Calu3 (cell line): Measurements from ENCODE around the gene GMPPA. TPM values are rescaled to one million over a fixed set of nuclear protein-coding genes. Genes with fewer than 3 reads are reported as not detected.
A peak's percentile ranks its signal among the peaks of the same experiment; 100 is the strongest.

ENCODE experiments used
- BruUV-seq: library from RNA; stranded (reverse); fragments of 400-500 nt; replicated peaks from 2 replicates; lab custom pipeline; 2021; lab: Mats Ljungman, UMichigan
- CTCF ChIA-PET: fragments of 300-600 bp; sonication (Branson Sonifier 250); formaldehyde crosslinking; loops from one replicate; lab custom pipeline; 2022; ENCODE audit warnings: antibody characterized with exemption; lab: Charles Lee
- DNase-seq: peaks from one replicate; pipeline ENCODE4 v3.0.0; 2022
- H3K27ac Mint-ChIP-seq: one replicate; pipeline ENCODE4 v1.8.0; 2022; ENCODE audit warnings: mixed read lengths; ENCODE audit not compliant: unreplicated experiment
- H3K27me3 Mint-ChIP-seq: one replicate; pipeline ENCODE4 v1.8.0; 2022; ENCODE audit warnings: mixed read lengths; ENCODE audit not compliant: unreplicated experiment
- H3K36me3 Mint-ChIP-seq: one replicate; pipeline ENCODE4 v1.8.0; 2022; ENCODE audit warnings: mild to moderate bottlenecking, moderate library complexity, mixed read lengths; ENCODE audit not compliant: insufficient read depth, unreplicated experiment
- H3K4me1 Mint-ChIP-seq: one replicate; pipeline ENCODE4 v1.8.0; 2022; ENCODE audit warnings: mild to moderate bottlenecking, low read depth, mixed read lengths; ENCODE audit not compliant: unreplicated experiment
- H3K4me3 Mint-ChIP-seq: one replicate; pipeline ENCODE4 v1.8.0; 2022; ENCODE audit warnings: mild to moderate bottlenecking, low read depth, moderate library complexity, mixed read lengths; ENCODE audit not compliant: unreplicated experiment
- H3K9me3 Mint-ChIP-seq: one replicate; pipeline ENCODE4 v1.8.0; 2022; ENCODE audit warnings: low read depth, mixed read lengths; ENCODE audit not compliant: unreplicated experiment
- intact Hi-C: fragments of 100-400 bp; cut with micrococcal nuclease; formaldehyde crosslinking; loops from one replicate; pipeline ENCODE4 v1.10.0; 2022; ENCODE audit not compliant: unreplicated experiment
- total RNA-seq: library from RNA; stranded (reverse); gene quantifications from 2 replicates; pipeline ENCODE4 v1.2.3, GENCODE V29; 2022
- TF ChIP-seq, protein P1 (sequence below): fragments of 200-600 bp; IDR thresholded peaks from one replicate; pipeline ENCODE4 v1.8.0; 2022; ENCODE audit warnings: antibody characterized with exemption; ENCODE audit not compliant: unreplicated experiment

GMPPA gene
- total RNA-seq, 1 experiment from 2014 or later, result 53.0 TPM

DNA sequence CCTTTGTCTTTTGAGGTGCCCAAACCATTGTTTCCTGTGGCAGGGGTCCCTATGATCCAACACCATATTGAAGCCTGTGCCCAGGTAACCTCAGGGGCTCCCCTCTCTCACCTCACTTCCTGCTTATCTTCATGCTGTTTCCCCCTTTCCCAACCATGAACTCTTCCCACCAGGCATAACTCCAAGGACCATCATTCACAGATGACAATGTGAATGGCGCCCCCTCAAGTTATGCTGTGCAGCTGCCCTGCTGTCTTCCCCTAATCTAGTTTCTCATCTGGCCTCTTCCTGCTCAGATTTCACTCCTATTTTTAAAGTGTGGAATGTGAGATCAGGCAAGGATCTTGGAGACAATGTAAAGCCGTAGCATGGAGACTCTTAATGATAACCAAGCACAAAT, 1.4 kb downstream of the GMPPA start:
- Mint-ChIP-seq H3K4me1 (peaks cover 23% of the 10 kb centered on the region), H3K36me3 (peaks cover 38% of the 10 kb centered on the region), H3K27me3 (peaks cover 4% of the 10 kb centered on the region), H3K27ac (peak overlapping the region; percentile 97), H3K4me3 (peak overlapping the region; percentile 90), H3K9me3 (no peaks in the 10 kb centered on the region)
- CTCF ChIA-PET, result interaction anchor here (2.6 kb wide), 1 partner anchor 9 kb away, joined by 35 read pairs; no protein-coding TSS in a partner anchor
- TF ChIP-seq, protein P1, sequence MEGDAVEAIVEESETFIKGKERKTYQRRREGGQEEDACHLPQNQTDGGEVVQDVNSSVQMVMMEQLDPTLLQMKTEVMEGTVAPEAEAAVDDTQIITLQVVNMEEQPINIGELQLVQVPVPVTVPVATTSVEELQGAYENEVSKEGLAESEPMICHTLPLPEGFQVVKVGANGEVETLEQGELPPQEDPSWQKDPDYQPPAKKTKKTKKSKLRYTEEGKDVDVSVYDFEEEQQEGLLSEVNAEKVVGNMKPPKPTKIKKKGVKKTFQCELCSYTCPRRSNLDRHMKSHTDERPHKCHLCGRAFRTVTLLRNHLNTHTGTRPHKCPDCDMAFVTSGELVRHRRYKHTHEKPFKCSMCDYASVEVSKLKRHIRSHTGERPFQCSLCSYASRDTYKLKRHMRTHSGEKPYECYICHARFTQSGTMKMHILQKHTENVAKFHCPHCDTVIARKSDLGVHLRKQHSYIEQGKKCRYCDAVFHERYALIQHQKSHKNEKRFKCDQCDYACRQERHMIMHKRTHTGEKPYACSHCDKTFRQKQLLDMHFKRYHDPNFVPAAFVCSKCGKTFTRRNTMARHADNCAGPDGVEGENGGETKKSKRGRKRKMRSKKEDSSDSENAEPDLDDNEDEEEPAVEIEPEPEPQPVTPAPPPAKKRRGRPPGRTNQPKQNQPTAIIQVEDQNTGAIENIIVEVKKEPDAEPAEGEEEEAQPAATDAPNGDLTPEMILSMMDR, result peak; percentile 20
- DNase-seq, result no peak
- BruUV-seq, result no TSS peak
- intact Hi-C loops, result no loop called here

DNA sequence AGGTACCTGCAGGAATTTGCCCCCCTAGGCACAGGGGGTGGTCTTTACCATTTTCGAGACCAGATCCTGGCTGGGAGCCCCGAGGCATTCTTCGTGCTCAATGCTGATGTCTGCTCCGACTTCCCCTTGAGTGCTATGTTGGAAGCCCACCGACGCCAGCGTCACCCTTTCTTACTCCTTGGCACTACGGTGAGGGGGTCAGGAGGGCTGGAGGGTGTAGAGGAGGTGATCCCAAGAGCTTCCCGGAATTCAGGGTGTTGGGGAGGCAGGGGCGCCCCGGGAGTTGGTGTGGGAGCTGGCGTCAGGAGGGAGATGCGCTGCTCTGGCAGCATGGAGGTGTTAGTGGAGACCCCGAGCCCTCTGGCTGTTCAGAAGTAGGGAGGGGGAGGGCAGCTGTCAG, 3.2 kb downstream of the GMPPA start:
- TF ChIP-seq, protein P1, result no peak
- no peak overlapping the region for H3K27ac Mint-ChIP-seq
- DNase-seq, result no peak
- H3K4me3 Mint-ChIP-seq, result no peak overlapping the region
- no peaks in the 10 kb centered on the region for H3K9me3 Mint-ChIP-seq
- no TSS peak for BruUV-seq
- H3K4me1 Mint-ChIP-seq, result peaks cover 23% of the 10 kb centered on the region
- intact Hi-C loops, result no loop called here
- CTCF ChIA-PET, result no interaction called here
- no peaks in the 10 kb centered on the region for H3K27me3 Mint-ChIP-seq
- H3K36me3 Mint-ChIP-seq, result peaks cover 36% of the 10 kb centered on the region

DNA sequence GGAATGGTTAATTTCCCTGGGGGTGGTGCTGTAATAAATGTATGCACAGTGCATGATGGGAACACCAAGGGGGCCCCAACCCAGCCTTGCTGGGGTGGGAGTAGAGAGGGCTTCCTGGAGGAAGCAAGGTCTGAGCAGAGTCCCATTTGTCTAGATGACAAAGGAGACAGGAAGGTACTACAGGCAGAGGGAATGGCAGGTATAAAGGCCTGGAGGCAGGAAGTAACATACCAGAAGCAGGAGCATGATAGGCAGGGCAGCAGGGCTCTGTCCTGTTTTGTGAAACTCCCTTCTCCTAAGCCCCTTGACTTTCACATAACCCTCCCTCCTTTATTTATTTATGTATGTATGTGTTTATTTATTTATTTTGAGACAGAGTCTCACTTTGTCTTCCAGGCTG, 3.9 kb downstream of the GMPPA start:
- TF ChIP-seq, protein P1, result no peak
- Mint-ChIP-seq H3K4me1 (peaks cover 23% of the 10 kb centered on the region), H3K9me3 (no peaks in the 10 kb centered on the region), H3K4me3 (no peak overlapping the region), H3K27me3 (no peaks in the 10 kb centered on the region), H3K36me3 (peaks cover 30% of the 10 kb centered on the region), H3K27ac (no peak overlapping the region)
- DNase-seq, result no peak
- no TSS peak for BruUV-seq
- intact Hi-C loops, result no loop called here
- CTCF ChIA-PET, result interaction anchor here (0.7 kb wide), 1 partner anchor 19 kb away, joined by 5 read pairs; no protein-coding TSS in a partner anchor

DNA sequence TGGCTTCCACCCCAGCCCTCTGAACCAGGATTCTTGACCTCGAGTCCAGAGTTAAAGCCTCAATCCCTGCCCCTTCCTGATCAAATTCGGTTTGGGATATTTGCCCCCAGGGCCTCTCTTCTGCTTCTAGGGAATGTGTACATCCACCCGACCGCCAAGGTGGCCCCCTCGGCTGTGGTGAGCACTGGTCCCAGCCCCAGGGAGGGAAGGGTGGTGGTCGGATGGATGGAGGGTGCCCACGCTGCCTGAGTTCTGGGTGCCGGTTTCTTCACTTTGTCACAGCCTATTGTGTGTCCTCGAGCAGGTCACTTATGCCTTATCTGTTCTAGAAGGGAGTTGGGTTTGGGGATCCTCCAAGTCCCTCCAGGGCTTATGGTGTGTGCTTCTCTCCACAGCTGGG, 6.9 kb downstream of the GMPPA start:
- DNase-seq, result no peak
- Mint-ChIP-seq H3K27me3 (peaks cover 16% of the 10 kb centered on the region), H3K4me3 (no peak overlapping the region), H3K27ac (no peak overlapping the region), H3K9me3 (no peaks in the 10 kb centered on the region), H3K4me1 (peaks cover 10% of the 10 kb centered on the region), H3K36me3 (peaks cover 28% of the 10 kb centered on the region)
- TF ChIP-seq, protein P1, result no peak
- intact Hi-C loops, result no loop called here
- BruUV-seq, result no TSS peak
- CTCF ChIA-PET, result no interaction called here
